ENCODE data around the gene MUC6. TPM values are rescaled to one million over a fixed set of nuclear protein-coding genes. Genes with fewer than 3 reads are reported as not detected.

Gene MUC6
- polyA plus RNA-seq, 5 donors = 0.24 to 0.57 (median 0.54) TPM

DNA sequence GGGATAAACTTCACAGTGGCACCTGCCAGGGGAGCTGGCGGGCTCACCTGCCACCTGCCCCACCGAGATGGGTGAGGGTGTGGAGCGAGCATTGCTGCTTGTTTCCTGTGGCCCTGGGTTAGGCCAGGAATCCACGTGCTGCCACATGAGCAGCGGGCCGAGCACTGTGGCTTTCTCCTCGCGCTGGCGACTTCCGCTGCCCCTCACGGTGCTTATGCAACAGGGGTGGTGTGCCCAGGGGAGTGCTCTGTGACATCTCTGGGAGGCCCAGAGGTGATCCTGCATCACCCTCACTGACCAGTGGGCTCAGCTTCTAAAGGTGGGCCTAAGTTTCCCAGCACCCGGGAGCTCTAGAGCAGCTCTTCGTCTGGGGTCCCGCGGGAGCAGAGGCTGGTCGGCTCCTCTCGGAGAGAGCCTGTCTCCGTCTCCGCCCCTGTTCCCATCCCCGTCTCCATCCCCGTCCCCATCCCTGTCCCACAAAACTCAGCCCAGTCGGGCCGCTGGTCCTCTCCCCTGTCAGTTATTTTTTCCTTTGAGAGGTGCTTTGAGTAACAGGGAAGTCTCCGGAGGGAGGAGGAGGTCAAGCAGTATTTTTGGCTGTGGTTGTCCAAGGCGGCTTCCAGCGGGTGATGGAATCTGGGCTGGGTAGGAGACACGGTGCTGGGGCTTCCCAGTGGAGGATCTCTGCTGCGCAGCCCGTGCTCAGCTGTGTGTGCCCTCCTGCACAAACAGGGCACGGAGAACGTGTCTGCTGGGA is 68.3 kb downstream of the MUC6 start:
- no peak for DNase-seq

DNA sequence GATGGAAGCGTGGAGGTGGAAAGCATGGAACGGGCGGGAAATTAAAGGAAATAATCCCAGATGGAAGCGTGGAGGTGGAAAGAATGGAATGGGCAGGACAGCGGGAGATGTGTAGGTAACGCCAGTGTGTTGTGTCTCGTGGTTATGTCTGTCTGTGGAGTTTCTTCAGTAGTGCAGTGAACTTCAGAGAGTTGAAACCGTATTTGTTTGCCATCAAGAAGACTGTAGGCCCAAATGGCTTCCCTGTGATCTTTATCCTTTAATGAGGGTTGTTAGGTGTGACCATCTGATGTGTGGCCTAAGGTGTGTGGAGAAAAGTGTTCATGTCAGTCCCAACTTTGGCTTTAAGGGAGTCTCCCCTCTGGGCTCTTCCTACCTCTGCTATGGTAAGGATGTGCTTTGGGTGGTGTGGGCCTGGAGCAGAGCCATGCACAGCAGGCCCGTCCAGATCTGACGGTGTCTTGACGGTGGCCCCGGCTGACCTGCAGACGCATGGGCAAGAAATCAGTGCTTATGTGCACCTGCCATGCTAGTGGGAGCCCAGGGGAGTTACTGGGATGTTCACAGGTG is 71.2 kb downstream of the MUC6 start:
- DNase-seq = no peak

DNA sequence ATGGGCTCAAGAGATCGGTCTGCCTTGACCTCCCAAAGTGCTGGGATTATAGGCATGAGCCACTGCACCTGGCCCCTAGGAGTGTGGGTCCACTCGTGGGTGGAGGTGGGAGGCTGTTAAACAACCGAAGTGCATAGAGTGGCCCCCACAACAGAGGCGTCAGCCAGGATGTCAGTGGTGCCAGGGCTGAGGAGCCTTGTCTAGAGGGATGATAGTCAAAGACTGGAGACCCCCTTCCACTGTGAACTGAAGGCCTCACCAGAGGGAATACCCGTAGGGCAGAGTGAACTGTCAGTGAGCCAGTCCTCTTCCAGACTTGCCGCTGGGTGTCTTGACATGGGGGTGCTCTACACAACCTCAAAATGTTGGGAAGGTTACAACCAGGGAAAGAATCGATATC is 72.7 kb downstream of the MUC6 start:
- DNase-seq = no peak

Other genes with a start within 250 kb of the MUC6 start
- gene CEND1, start 246.6 kb downstream of the MUC6 start, polyA plus RNA-seq (ENCODE audit: insufficient read depth in 1 of 5, insufficient read length in 5 of 5, low replicate concordance in 1 of 5) = under 1 TPM in 3 of 5 donors, not detected in 2; 0.18 to 0.24 (median 0.22) TPM
- 10 to 100 TPM in 4 of 5 donors, 1 to 10 TPM in 1; 9.4 to 25.4 (median 15.7) TPM for gene SLC25A22, start 238.4 kb downstream of the MUC6 start, polyA plus RNA-seq (ENCODE audit: insufficient read depth in 1 of 5, insufficient read length in 5 of 5, low replicate concordance in 1 of 5)
- gene PIDD1, start 231.5 kb downstream of the MUC6 start, polyA plus RNA-seq (ENCODE audit: insufficient read depth in 1 of 5, insufficient read length in 5 of 5, low replicate concordance in 1 of 5) = 10 to 100 TPM in 4 of 5 donors, 1 to 10 TPM in 1; 9.0 to 16.6 (median 11.6) TPM
- 1,000 to 10,000 TPM; 1,010 to 1,715 (median 1,239) TPM for gene RPLP2, start 226.8 kb downstream of the MUC6 start, polyA plus RNA-seq (ENCODE audit: insufficient read depth in 1 of 5, insufficient read length in 5 of 5, low replicate concordance in 1 of 5)
- 10 to 100 TPM; 23.4 to 54.7 (median 38.0) TPM for gene PNPLA2, start 217.8 kb downstream of the MUC6 start, polyA plus RNA-seq (ENCODE audit: insufficient read depth in 1 of 5, insufficient read length in 5 of 5, low replicate concordance in 1 of 5)
- gene CRACR2B, start 208.8 kb downstream of the MUC6 start, polyA plus RNA-seq (ENCODE audit: insufficient read depth in 1 of 5, insufficient read length in 5 of 5, low replicate concordance in 1 of 5) = 10 to 100 TPM; 13.6 to 31.6 (median 21.5) TPM
- gene CD151, start 203.8 kb downstream of the MUC6 start, polyA plus RNA-seq (ENCODE audit: insufficient read depth in 1 of 5, insufficient read length in 5 of 5, low replicate concordance in 1 of 5) = 100 to 1,000 TPM; 124 to 208 (median 165) TPM
- gene POLR2L, start 194.2 kb downstream of the MUC6 start, polyA plus RNA-seq (ENCODE audit: insufficient read depth in 1 of 5, insufficient read length in 5 of 5, low replicate concordance in 1 of 5) = 100 to 1,000 TPM in 2 of 5 donors, 10 to 100 TPM in 3; 67.8 to 164 (median 85.4) TPM
- gene TSPAN4, start 193.9 kb downstream of the MUC6 start, polyA plus RNA-seq (ENCODE audit: insufficient read depth in 1 of 5, insufficient read length in 5 of 5, low replicate concordance in 1 of 5) = 10 to 100 TPM; 42.4 to 94.6 (median 63.9) TPM
- gene CHID1, start 125.9 kb downstream of the MUC6 start, polyA plus RNA-seq (ENCODE audit: insufficient read depth in 1 of 5, insufficient read length in 5 of 5, low replicate concordance in 1 of 5) = 100 to 1,000 TPM in 1 of 5 donors, 10 to 100 TPM in 4; 77.0 to 101 (median 86.2) TPM
- gene AP2A2, start 110.8 kb downstream of the MUC6 start, polyA plus RNA-seq (ENCODE audit: insufficient read depth in 1 of 5, insufficient read length in 5 of 5, low replicate concordance in 1 of 5) = 10 to 100 TPM; 74.4 to 84.3 (median 79.2) TPM
- gene MUC2, start 38.2 kb upstream of the MUC6 start, polyA plus RNA-seq (ENCODE audit: insufficient read depth in 1 of 5, insufficient read length in 5 of 5, low replicate concordance in 1 of 5) = under 1 TPM; 0.01 to 0.26 (median 0.04) TPM
- under 1 TPM; 0.06 to 0.35 (median 0.08) TPM for gene MUC5AC, start 121.2 kb upstream of the MUC6 start, polyA plus RNA-seq (ENCODE audit: insufficient read depth in 1 of 5, insufficient read length in 5 of 5, low replicate concordance in 1 of 5)
- under 1 TPM; 0.04 to 0.54 (median 0.37) TPM for gene MUC5B, start 186.3 kb upstream of the MUC6 start, polyA plus RNA-seq (ENCODE audit: insufficient read depth in 1 of 5, insufficient read length in 5 of 5, low replicate concordance in 1 of 5)

All from right lung (tissue), 5 donors.